ENCODE results near the gene STAT1.

Gene STAT1

DNA sequence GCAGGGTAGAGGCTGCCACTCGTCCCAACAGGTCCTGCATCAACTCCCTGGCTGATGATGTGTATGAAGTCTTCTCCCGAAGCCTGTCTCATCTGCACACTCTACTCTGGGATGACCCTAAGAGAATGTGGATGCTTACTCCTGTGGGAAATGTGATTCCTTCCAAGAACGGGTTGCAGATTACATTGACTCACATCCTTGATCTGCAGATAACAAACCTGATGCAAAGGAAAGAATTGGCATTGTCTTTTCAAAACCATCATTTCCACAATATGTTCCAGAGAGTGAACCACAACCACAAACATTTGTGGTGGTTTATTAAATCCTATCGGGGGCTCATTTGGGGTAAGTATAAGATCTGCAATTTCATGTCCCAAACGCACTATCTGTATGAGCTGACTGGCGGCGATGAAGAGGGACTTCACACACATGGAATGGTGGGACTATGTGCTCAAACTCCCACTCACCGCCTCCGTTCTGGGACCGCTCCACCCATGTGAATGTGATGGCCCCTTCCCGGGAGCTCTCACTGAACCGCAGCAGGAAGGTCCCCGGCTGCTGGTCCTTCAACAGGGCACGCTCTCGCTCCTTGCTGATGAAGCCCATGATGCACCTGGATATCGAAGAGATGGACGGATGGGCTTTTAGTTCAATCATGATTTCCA, 35.5 kb downstream of the STAT1 start:
- Histone ChIP-seq H3K9ac (ENCODE audit: low read length) (no peak overlapping the region), H3K36me3 (ENCODE audit: insufficient read depth, low read length) (peaks cover 85% of the 10 kb centered on the region), H2AFZ (ENCODE audit: low read length) (no peak overlapping the region), H3F3A (ENCODE audit: insufficient read depth, low read length) (no peaks in the 10 kb centered on the region), H3K27me3 (ENCODE audit: insufficient read depth, low read length) (no peaks in the 10 kb centered on the region), H4K20me1 (ENCODE audit: insufficient read depth, low read length) (no peaks in the 10 kb centered on the region), H3K27ac (ENCODE audit: low read depth, low read length, poor library complexity, severe bottlenecking) (no peak overlapping the region), H3K79me2 (ENCODE audit: insufficient read depth, low read length) (no peaks in the 10 kb centered on the region), H3K9me3 (ENCODE audit: low read length) (no peaks in the 10 kb centered on the region), H3K9me2 (ENCODE audit: low read depth, low read length) (no peaks in the 10 kb centered on the region), H3K4me3 (ENCODE audit: low read depth, low read length, poor library complexity, severe bottlenecking) (no peak overlapping the region), H3K4me2 (ENCODE audit: low read length) (no peak overlapping the region), H3K4me1 (ENCODE audit: insufficient read depth, low read length, severe bottlenecking) (peaks cover 24% of the 10 kb centered on the region)
- no peak for TF ChIP-seq EZH2 (IDR thresholded peaks at IDR 0.05; ENCODE audit: borderline replicate concordance, low read length)
- TF ChIP-seq CTCF (IDR thresholded peaks at IDR 0.05; ENCODE audit: low read length): no peak

DNA sequence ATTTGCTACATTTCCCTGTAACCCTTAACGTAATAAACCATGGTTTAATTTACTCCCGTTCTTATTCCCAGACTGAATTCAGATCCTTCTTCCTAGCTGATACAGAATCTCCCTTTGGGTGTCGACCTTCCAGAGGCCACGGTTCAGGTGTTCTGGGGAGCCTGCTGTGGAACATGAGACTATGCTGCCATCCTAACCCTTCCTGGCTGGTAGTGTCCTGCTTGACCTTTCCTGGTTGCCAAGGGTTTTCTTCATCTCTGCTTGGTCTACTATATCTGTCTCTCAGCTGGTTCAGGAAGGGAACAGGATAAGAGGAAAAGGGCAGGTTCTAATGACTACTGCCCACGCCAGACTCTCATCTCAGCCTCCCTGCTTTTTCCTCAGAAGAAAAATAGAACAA, 36.5 kb downstream of the STAT1 start:
- H3K4me1 ChIP-seq (ENCODE audit: insufficient read depth, low read length, severe bottlenecking): peaks cover 24% of the 10 kb centered on the region
- no peaks in the 10 kb centered on the region for H3K27me3 ChIP-seq (ENCODE audit: insufficient read depth, low read length)
- no peaks in the 10 kb centered on the region for H3F3A ChIP-seq (ENCODE audit: insufficient read depth, low read length)
- no peaks in the 10 kb centered on the region for H3K9me3 ChIP-seq (ENCODE audit: low read length)
- H3K9ac ChIP-seq (ENCODE audit: low read length): no peak overlapping the region
- H3K36me3 ChIP-seq (ENCODE audit: insufficient read depth, low read length): peaks cover 83% of the 10 kb centered on the region
- H2AFZ ChIP-seq (ENCODE audit: low read length): no peak overlapping the region
- TF ChIP-seq EZH2 (IDR thresholded peaks at IDR 0.05; ENCODE audit: borderline replicate concordance, low read length) (no peak), CTCF (IDR thresholded peaks at IDR 0.05; ENCODE audit: low read length) (no peak)
- H3K27ac ChIP-seq (ENCODE audit: low read depth, low read length, poor library complexity, severe bottlenecking): no peak overlapping the region
- H3K4me3 ChIP-seq (ENCODE audit: low read depth, low read length, poor library complexity, severe bottlenecking): no peak overlapping the region
- H4K20me1 ChIP-seq (ENCODE audit: insufficient read depth, low read length): no peaks in the 10 kb centered on the region
- H3K9me2 ChIP-seq (ENCODE audit: low read depth, low read length): no peaks in the 10 kb centered on the region
- no peak overlapping the region for H3K4me2 ChIP-seq (ENCODE audit: low read length)
- H3K79me2 ChIP-seq (ENCODE audit: insufficient read depth, low read length): no peaks in the 10 kb centered on the region

- Histone ChIP-seq H4K20me1 (ENCODE audit: insufficient read depth, low read length) (no peaks in the 10 kb centered on the region), H3F3A (ENCODE audit: insufficient read depth, low read length) (no peaks in the 10 kb centered on the region), H3K79me2 (ENCODE audit: insufficient read depth, low read length) (no peaks in the 10 kb centered on the region), H3K4me1 (ENCODE audit: insufficient read depth, low read length, severe bottlenecking) (peaks cover 21% of the 10 kb centered on the region), H3K36me3 (ENCODE audit: insufficient read depth, low read length) (peaks cover 82% of the 10 kb centered on the region), H3K27me3 (ENCODE audit: insufficient read depth, low read length) (no peaks in the 10 kb centered on the region), H3K4me2 (ENCODE audit: low read length) (no peak overlapping the region), H2AFZ (ENCODE audit: low read length) (no peak overlapping the region), H3K27ac (ENCODE audit: low read depth, low read length, poor library complexity, severe bottlenecking) (no peak overlapping the region), H3K9ac (ENCODE audit: low read length) (no peak overlapping the region), H3K4me3 (ENCODE audit: low read depth, low read length, poor library complexity, severe bottlenecking) (no peak overlapping the region), H3K9me3 (ENCODE audit: low read length) (no peaks in the 10 kb centered on the region), H3K9me2 (ENCODE audit: low read depth, low read length) (no peaks in the 10 kb centered on the region)
- no peak for TF ChIP-seq CTCF (IDR thresholded peaks at IDR 0.05; ENCODE audit: low read length)
- no peak for TF ChIP-seq EZH2 (IDR thresholded peaks at IDR 0.05; ENCODE audit: borderline replicate concordance, low read length)
Observed at GRCh38 chr2:190976521-190976920, 37.5 kb downstream of the STAT1 start.

All from OCI-LY1 (cell line).